ENCODE results near the gene VPS41.

VPS41 gene

DNA sequence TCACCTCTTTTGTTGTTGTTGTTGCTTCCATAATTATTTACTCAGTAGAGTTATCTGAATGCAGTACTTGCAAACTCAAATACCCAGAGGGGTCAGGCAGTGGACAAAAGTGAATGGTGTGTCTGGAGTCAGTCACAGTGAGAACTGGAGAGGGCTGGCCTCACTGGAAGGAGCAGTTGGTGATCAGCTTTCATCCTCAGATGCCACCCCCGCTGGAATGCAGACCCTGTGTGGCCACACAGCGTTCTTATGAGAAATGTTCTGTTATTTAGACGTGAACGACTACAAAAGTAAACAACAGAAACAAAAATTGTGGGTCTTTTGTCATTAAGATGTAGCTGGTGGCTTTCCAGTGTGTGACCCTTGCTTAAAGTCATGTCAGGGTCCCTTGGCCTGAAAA lies 29.6 kb upstream of the VPS41 start:
- no peaks in the 10 kb centered on the region for H3K27me3 ChIP-seq (ENCODE audit: insufficient read depth, low read depth)
- H2AFZ ChIP-seq (ENCODE audit: low read depth), result no peak overlapping the region
- no peak overlapping the region for H3K4me3 ChIP-seq (IDR thresholded peaks at IDR 0.05; ENCODE audit: insufficient read depth, low read depth, low read length)
- no peaks in the 10 kb centered on the region for H3K79me2 ChIP-seq (ENCODE audit: insufficient read depth, low read depth)
- no peaks in the 10 kb centered on the region for H4K20me1 ChIP-seq (ENCODE audit: insufficient read depth)
- no peak overlapping the region for H3K4me2 ChIP-seq
- no peak overlapping the region for H3K27ac ChIP-seq
- H3K9ac ChIP-seq, result no peak overlapping the region
- no peaks in the 10 kb centered on the region for H3K4me1 ChIP-seq (ENCODE audit: low read depth, poor library complexity, severe bottlenecking)
- TF ChIP-seq, protein P1, sequence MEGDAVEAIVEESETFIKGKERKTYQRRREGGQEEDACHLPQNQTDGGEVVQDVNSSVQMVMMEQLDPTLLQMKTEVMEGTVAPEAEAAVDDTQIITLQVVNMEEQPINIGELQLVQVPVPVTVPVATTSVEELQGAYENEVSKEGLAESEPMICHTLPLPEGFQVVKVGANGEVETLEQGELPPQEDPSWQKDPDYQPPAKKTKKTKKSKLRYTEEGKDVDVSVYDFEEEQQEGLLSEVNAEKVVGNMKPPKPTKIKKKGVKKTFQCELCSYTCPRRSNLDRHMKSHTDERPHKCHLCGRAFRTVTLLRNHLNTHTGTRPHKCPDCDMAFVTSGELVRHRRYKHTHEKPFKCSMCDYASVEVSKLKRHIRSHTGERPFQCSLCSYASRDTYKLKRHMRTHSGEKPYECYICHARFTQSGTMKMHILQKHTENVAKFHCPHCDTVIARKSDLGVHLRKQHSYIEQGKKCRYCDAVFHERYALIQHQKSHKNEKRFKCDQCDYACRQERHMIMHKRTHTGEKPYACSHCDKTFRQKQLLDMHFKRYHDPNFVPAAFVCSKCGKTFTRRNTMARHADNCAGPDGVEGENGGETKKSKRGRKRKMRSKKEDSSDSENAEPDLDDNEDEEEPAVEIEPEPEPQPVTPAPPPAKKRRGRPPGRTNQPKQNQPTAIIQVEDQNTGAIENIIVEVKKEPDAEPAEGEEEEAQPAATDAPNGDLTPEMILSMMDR (conservative IDR thresholded peaks at IDR 0.05; ENCODE audit: low read depth, low read length), result no peak
- H3K36me3 ChIP-seq (ENCODE audit: insufficient read depth), result no peaks in the 10 kb centered on the region

DNA sequence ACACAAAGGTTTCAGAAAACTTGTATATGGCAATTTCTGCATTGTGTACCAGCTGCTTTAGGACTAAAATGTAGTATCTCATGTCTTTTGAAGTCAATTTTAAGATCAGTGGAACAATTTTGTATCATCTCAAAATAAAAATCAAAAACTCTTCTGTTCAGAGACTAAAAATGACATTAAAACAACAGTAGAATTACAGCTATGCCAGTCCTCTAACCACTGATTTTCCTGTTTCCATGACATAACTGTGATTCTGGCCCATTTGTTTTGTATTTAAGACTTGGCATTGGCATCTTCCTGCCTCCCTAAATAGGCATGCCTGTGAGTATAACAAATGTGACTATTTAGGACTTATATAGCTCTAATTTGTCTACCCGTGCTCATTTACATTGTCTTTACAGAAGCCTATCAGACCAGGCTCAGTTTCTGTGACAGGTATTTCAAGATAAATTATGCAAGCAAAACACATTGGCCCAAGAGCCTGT lies 29.1 kb upstream of the VPS41 start:
- Histone ChIP-seq H3K4me2 (no peak overlapping the region), H3K9ac (no peak overlapping the region), H3K27ac (no peak overlapping the region), H3K4me3 (IDR thresholded peaks at IDR 0.05; ENCODE audit: insufficient read depth, low read depth, low read length) (no peak overlapping the region), H3K79me2 (ENCODE audit: insufficient read depth, low read depth) (no peaks in the 10 kb centered on the region), H2AFZ (ENCODE audit: low read depth) (no peak overlapping the region), H3K4me1 (ENCODE audit: low read depth, poor library complexity, severe bottlenecking) (no peaks in the 10 kb centered on the region), H3K27me3 (ENCODE audit: insufficient read depth, low read depth) (no peaks in the 10 kb centered on the region), H3K36me3 (ENCODE audit: insufficient read depth) (no peaks in the 10 kb centered on the region), H4K20me1 (ENCODE audit: insufficient read depth) (no peaks in the 10 kb centered on the region)
- TF ChIP-seq, protein P1 (conservative IDR thresholded peaks at IDR 0.05; ENCODE audit: low read depth, low read length), result no peak

DNA sequence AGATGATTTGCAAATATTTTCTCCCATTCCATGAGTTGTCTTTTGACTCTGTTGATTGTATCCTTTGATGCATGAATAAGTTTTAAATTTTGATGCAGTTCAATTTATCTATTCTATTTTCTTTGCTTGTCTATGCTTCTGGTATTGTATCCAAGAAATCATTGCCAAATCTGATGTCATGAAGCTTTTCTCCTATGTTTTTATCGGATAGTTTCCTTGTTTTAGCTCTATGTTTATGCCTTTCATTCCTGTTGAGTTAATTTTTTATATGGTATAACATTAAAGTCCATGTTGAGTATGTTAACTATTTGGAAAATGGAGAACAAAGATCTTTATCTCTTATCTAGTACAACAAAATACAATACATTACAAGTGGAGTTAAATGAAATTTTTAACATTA lies 27.6 kb upstream of the VPS41 start:
- Histone ChIP-seq H3K27ac (no peak overlapping the region), H3K27me3 (ENCODE audit: insufficient read depth, low read depth) (no peaks in the 10 kb centered on the region)
- TF ChIP-seq, protein P1 (conservative IDR thresholded peaks at IDR 0.05; ENCODE audit: low read depth, low read length), result no peak

DNA sequence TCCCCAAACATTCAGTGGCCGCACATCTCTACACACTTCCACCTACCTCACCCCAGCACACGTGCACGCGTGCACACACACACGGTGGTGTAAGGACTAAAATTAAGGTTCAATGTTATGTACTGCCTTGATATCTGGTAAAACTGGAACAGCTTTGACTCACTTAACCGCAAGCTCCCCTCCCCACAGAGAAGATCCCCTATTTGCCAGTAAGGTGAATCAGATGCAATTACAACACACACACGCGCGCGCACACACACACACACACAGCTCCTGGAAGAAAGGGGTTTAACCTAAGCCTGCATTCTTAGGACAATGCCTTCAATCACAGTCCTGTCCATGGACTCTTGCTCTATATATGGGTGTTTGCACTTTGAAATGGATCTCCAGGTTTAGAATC lies 25.5 kb upstream of the VPS41 start:
- H3K27me3 ChIP-seq (ENCODE audit: insufficient read depth, low read depth), result no peaks in the 10 kb centered on the region
- no peak overlapping the region for H3K27ac ChIP-seq
- TF ChIP-seq, protein P1 (conservative IDR thresholded peaks at IDR 0.05; ENCODE audit: low read depth, low read length), result no peak
- no peaks in the 10 kb centered on the region for H3K4me1 ChIP-seq (ENCODE audit: low read depth, poor library complexity, severe bottlenecking)
- no peaks in the 10 kb centered on the region for H3K79me2 ChIP-seq (ENCODE audit: insufficient read depth, low read depth)
- no peak overlapping the region for H3K9ac ChIP-seq
- no peak overlapping the region for H3K4me3 ChIP-seq (IDR thresholded peaks at IDR 0.05; ENCODE audit: insufficient read depth, low read depth, low read length)
- H3K4me2 ChIP-seq, result no peak overlapping the region
- no peak overlapping the region for H2AFZ ChIP-seq (ENCODE audit: low read depth)
- H3K36me3 ChIP-seq (ENCODE audit: insufficient read depth), result no peaks in the 10 kb centered on the region
- no peaks in the 10 kb centered on the region for H4K20me1 ChIP-seq (ENCODE audit: insufficient read depth)

More for the DNA sequence above, 27.6 kb upstream of the VPS41 start:
- Histone ChIP-seq H3K4me3 (IDR thresholded peaks at IDR 0.05; ENCODE audit: insufficient read depth, low read depth, low read length) (no peak overlapping the region), H3K4me2 (no peak overlapping the region), H4K20me1 (ENCODE audit: insufficient read depth) (no peaks in the 10 kb centered on the region), H3K36me3 (ENCODE audit: insufficient read depth) (no peaks in the 10 kb centered on the region), H2AFZ (ENCODE audit: low read depth) (no peak overlapping the region), H3K9ac (no peak overlapping the region), H3K79me2 (ENCODE audit: insufficient read depth, low read depth) (no peaks in the 10 kb centered on the region), H3K4me1 (ENCODE audit: low read depth, poor library complexity, severe bottlenecking) (no peaks in the 10 kb centered on the region)
